ENCODE measurements around the gene TOGARAM2. TPM values are rescaled to one million over a fixed set of nuclear protein-coding genes. Genes with fewer than 3 reads are reported as not detected.
"Not testable (repeated sequence)": the region's sequence is repeated elsewhere in the genome, so short reads cannot be mapped to it uniquely, and the experiment has no call there.

The TOGARAM2 gene
- polyA plus RNA-seq, 3 donors from 2014 or later, result 3.1 to 13.0 (median 9.5) TPM

GRCh38 chr2:28958689-28959088 is 22.4 kb upstream of the TOGARAM2 start:
- peaks cover 5 to 8% of the 10 kb centered on the region in 2 donors for H3K4me1 Mint-ChIP-seq
- peaks cover 2 to 7% (median 3%) of the 10 kb centered on the region in 3 donors for H3K27me3 Mint-ChIP-seq (ENCODE audit: low read depth in 3 of 3)
- peak overlapping the region in 3 of 6 donors; percentile 35 to 62 (median 62) for H3K27ac Mint-ChIP-seq
- peak; percentile 65 to 70 (median 68) for DNase-seq
- H3K4me3 Mint-ChIP-seq, result no peak overlapping the region
- H3K9me3 Mint-ChIP-seq, result no peaks in the 10 kb centered on the region
- H3K36me3 Mint-ChIP-seq, result no peaks in the 10 kb centered on the region

GRCh38 chr2:28960401-28960800 is 20.7 kb upstream of the TOGARAM2 start:
- peaks cover 0 to 3% (median 0%) of the 10 kb centered on the region in 3 donors for H3K36me3 Mint-ChIP-seq
- H3K4me3 Mint-ChIP-seq, result no peak overlapping the region
- no peaks in the 10 kb centered on the region for H3K9me3 Mint-ChIP-seq
- no peak for DNase-seq
- H3K4me1 Mint-ChIP-seq, result peaks cover 5 to 8% of the 10 kb centered on the region in 2 donors
- H3K27ac Mint-ChIP-seq, result peak overlapping the region in 1 of 6 donors; percentile 57
- peaks cover 2 to 7% (median 4%) of the 10 kb centered on the region in 3 donors for H3K27me3 Mint-ChIP-seq (ENCODE audit: low read depth in 3 of 3)

GRCh38 chr2:28962505-28962904 is 18.6 kb upstream of the TOGARAM2 start:
- Mint-ChIP-seq H3K27ac (no peak overlapping the region), H3K36me3 (peaks cover 0 to 7% (median 0%) of the 10 kb centered on the region in 3 donors), H3K9me3 (no peaks in the 10 kb centered on the region), H3K27me3 (ENCODE audit: low read depth in 3 of 3) (peaks cover 1 to 3% (median 3%) of the 10 kb centered on the region in 3 donors), H3K4me1 (peaks cover 5 to 8% of the 10 kb centered on the region in 2 donors), H3K4me3 (no peak overlapping the region)
- no peak for DNase-seq

DNA sequence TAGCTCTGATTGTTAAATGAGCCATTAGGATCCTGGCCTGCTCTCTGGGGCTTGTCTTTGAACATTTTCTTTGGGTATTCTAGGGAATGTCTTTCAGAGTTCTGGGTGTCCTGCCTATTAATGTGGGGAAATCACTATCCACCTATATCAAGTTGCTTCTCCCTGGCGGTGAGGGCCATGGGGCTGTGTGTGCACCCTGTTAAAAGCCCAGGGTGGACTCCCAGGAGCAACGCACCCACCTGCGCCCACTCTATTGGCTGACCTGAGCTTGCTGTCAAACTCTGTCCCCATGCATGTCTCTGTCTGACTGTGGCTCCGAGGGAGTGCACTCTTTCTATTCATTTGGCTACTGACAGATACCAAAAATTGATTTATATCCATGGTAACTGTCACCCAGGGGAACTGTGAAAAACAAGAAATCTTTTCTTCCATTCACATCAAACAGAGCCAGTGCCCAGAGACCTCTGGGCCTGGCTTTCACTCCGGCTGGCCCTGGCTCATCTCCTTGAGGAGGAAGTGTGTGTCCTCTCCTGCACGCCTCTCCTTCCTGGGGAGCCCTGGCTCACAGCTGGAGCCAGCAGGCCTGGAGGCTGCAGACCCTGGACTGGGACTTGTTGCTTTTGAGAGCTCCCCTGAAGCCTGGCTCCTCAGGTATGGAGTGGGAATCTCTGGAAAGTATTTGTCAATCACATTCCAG is 10.5 kb upstream of the TOGARAM2 start:
- H3K27ac Mint-ChIP-seq, result no peak overlapping the region
- H3K9me3 Mint-ChIP-seq, result no peaks in the 10 kb centered on the region
- H3K27me3 Mint-ChIP-seq (ENCODE audit: low read depth in 3 of 3), result peaks cover 0 to 1% (median 0%) of the 10 kb centered on the region in 3 donors
- DNase-seq, result no peak
- peaks cover 0 to 2% (median 0%) of the 10 kb centered on the region in 3 donors for H3K36me3 Mint-ChIP-seq
- H3K4me3 Mint-ChIP-seq, result no peak overlapping the region
- H3K4me1 Mint-ChIP-seq, result peaks cover 4 to 10% of the 10 kb centered on the region in 2 donors

DNA sequence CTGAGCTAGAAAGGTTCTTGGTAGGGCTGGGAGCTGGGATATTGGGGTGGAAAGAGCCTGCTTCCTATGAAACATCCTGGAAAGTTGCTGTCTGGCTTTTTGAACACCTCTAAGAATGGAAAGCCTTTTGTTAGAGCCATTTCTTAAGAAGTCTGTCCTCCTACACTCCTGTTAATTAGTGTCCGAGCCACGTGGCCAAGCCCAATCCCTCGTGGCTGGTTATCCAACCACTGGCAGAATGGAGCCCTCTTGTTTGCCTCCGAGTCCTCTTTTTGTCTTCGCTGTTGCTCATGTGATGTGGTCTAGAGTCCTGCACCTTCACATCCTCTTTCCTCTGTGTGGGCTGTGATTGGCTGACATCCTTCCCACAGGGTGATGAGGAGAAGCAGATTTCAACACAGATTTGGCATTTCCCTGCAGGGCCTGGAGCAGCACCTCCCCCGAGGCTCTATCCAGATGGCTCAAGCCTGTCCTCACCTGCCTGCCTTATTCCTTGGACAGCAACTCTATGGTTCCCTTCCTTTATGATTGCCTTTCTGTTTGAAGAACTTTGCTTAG is 8.2 kb upstream of the TOGARAM2 start:
- Mint-ChIP-seq H3K27ac (peak overlapping the region in 1 of 6 donors; percentile 28), H3K36me3 (no peaks in the 10 kb centered on the region), H3K9me3 (no peaks in the 10 kb centered on the region), H3K4me1 (peaks cover 4 to 10% of the 10 kb centered on the region in 2 donors), H3K27me3 (ENCODE audit: low read depth in 3 of 3) (peaks cover 0 to 2% (median 0%) of the 10 kb centered on the region in 3 donors), H3K4me3 (no peak overlapping the region)
- no peak for DNase-seq

DNA sequence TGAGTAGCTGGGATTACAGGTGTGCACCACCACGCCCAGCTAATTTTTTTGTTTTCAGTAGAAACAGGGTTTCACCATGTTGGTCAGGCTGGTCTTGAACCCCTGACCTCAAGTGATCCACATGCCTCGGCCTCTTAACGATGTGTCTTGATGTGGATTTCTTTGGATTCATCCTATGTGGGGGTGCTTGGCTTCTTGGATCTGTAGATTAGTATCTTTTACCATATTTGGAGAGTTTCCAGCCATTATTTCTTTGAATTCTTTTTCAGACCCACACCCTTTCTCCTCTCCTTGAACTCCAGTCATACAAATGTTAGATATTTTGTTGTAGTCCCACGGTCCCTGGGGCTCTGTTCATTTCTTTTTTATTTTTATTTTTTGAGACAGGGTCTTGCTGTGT is 6.8 kb upstream of the TOGARAM2 start:
- Mint-ChIP-seq H3K9me3 (peaks cover 0 to 2% (median 0%) of the 10 kb centered on the region in 6 donors), H3K4me3 (no peak overlapping the region), H3K27ac (no peak overlapping the region), H3K27me3 (ENCODE audit: low read depth in 3 of 3) (peaks cover 0 to 2% (median 2%) of the 10 kb centered on the region in 3 donors), H3K4me1 (peaks cover 4 to 10% of the 10 kb centered on the region in 2 donors), H3K36me3 (no peaks in the 10 kb centered on the region)
- no peak for DNase-seq

- Mint-ChIP-seq H3K4me1 (peaks cover 4 to 10% of the 10 kb centered on the region in 2 donors), H3K27me3 (ENCODE audit: low read depth in 3 of 3) (peaks cover 2 to 3% (median 2%) of the 10 kb centered on the region in 3 donors), H3K36me3 (no peaks in the 10 kb centered on the region), H3K9me3 (peaks cover 0 to 2% (median 0%) of the 10 kb centered on the region in 6 donors), H3K4me3 (no peak overlapping the region), H3K27ac (peak overlapping the region in 3 of 6 donors; percentile 6 to 60 (median 25))
- no peak for DNase-seq
These were observed 5.4 kb upstream of the TOGARAM2 start for GRCh38 chr2:28975671-28976070.

GRCh38 chr2:28976584-28976983 is 4.5 kb upstream of the TOGARAM2 start:
- Mint-ChIP-seq H3K4me3 (no peak overlapping the region), H3K27ac (peak overlapping the region in 1 of 6 donors; percentile 20), H3K27me3 (ENCODE audit: low read depth in 3 of 3) (peaks cover 2 to 3% (median 2%) of the 10 kb centered on the region in 3 donors), H3K36me3 (no peaks in the 10 kb centered on the region), H3K9me3 (peaks cover 0 to 2% (median 0%) of the 10 kb centered on the region in 6 donors), H3K4me1 (peaks cover 4 to 10% of the 10 kb centered on the region in 2 donors)
- no peak for DNase-seq

DNA sequence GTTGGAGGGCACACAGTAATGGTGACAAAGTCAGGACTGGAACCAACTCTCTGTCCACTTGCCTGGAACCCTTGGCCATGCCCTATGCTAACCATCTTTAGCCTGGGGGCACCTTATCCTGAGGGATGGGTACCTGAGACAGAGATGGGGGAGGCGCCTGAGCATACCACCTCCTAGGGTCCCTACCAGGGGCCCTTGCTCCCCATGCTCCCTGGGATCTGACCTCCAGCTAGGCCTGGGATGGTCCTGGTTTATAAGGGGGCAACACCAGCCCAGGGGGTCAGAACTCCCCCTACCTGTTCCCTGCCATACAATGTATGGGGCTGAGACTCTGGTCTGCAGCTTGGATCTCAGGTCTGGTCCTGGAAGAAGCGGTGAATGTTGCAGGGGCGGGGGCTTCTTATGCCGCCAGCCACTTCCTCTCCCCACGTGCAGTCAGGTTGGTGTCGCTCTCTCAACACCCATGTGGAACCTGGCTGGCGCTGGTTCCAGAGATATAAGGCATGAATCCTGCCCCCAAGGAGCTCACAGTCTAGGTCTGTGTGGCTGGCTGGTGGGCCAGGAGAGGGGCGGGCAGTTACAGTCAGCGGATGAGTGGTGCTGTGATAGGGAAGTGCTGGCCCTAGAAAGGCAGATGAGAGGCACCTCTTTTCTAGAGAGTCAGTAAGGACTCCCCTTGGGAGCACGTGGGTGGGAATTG is 3.8 kb upstream of the TOGARAM2 start:
- peak overlapping the region in 2 of 6 donors; percentile 63 to 78 for H3K27ac Mint-ChIP-seq
- H3K9me3 Mint-ChIP-seq, result peaks cover 0 to 2% (median 0%) of the 10 kb centered on the region in 6 donors
- peaks cover 2 to 3% (median 2%) of the 10 kb centered on the region in 3 donors for H3K27me3 Mint-ChIP-seq (ENCODE audit: low read depth in 3 of 3)
- H3K36me3 Mint-ChIP-seq, result no peaks in the 10 kb centered on the region
- no peak for DNase-seq
- H3K4me1 Mint-ChIP-seq, result peaks cover 4 to 10% of the 10 kb centered on the region in 2 donors
- H3K4me3 Mint-ChIP-seq, result no peak overlapping the region

DNA sequence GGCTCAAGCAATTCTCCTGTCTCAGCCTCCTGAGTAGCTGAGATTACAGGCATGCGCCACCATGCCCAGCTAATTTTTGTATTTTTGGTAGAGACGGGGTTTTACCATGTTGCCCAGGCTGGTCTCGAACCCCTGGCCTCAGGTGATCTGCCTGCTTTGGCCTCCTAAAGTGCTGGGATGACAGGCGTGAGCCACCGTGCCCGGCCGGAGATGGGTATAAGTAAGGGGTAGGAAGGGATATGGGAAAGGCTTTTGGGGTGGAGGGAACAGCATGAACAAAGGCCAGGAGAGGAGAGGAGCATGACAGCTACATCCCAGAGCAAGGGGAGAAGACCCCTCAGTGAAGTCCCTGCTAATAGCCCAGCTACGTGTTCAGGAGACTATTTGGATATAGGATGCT is 3.1 kb upstream of the TOGARAM2 start:
- peak overlapping the region in 4 of 6 donors; percentile 17 to 77 (median 45) for H3K27ac Mint-ChIP-seq
- not testable (repeated sequence) for H3K36me3 Mint-ChIP-seq; DNase-seq; H3K9me3 Mint-ChIP-seq; H3K27me3 Mint-ChIP-seq (ENCODE audit: low read depth in 3 of 3); H3K4me1 Mint-ChIP-seq; H3K4me3 Mint-ChIP-seq

GRCh38 chr2:28978606-28979005 is 2.5 kb upstream of the TOGARAM2 start:
- peaks cover 0 to 2% (median 0%) of the 10 kb centered on the region in 6 donors for H3K9me3 Mint-ChIP-seq
- H3K27me3 Mint-ChIP-seq (ENCODE audit: low read depth in 3 of 3), result peaks cover 2 to 4% (median 3%) of the 10 kb centered on the region in 3 donors
- peak overlapping the region in 2 of 6 donors; percentile 63 to 77 for H3K27ac Mint-ChIP-seq
- DNase-seq, result no peak
- H3K4me3 Mint-ChIP-seq, result no peak overlapping the region
- peaks cover 0 to 3% of the 10 kb centered on the region in 2 donors for H3K4me1 Mint-ChIP-seq
- no peaks in the 10 kb centered on the region for H3K36me3 Mint-ChIP-seq

GRCh38 chr2:28979041-28979440 is 2.1 kb upstream of the TOGARAM2 start:
- Mint-ChIP-seq H3K4me1 (no peaks in the 10 kb centered on the region), H3K36me3 (no peaks in the 10 kb centered on the region), H3K9me3 (peaks cover 0 to 2% (median 0%) of the 10 kb centered on the region in 6 donors), H3K27ac (peak overlapping the region in 2 of 6 donors; percentile 40 to 53), H3K27me3 (ENCODE audit: low read depth in 3 of 3) (peaks cover 2 to 4% (median 3%) of the 10 kb centered on the region in 3 donors), H3K4me3 (no peak overlapping the region)
- no peak for DNase-seq

DNA sequence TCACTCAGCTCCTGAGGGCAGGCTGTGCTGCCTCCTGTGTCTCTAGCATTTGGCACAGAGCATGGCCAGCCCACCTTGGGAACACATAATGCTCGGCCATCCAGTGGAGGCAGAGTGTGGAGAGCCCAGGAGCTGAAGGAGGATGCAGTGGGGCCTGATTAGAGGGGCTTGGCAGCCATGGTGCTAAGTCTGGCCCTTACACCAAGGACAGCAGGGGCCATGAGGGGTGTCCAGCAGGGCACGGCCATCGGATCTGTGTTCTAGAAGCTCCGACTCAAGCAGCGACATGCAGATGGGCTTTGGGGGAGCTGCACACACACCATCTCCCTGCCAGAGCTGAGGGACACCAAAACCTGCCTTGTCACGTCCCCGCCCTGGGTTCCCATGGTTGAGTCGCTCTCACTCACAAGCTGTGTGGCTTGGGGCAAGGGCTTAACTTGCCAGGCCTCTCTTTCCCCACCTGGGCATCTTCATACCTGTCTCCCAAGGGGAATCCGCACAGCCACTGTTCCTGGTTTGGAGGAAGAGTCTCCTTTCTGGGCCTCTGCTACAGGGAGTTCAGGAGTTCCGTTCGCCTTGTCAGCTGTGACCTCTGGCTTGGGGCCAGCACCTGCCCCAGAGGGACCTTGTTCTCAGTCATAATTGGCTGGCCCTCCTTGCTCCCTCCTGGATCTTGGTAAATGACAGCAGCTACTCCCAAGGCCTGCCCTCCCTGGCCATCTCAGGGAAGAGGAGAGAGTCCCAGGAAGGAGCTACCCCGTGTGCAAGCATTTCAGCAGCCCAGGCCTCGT is 1.3 kb upstream of the TOGARAM2 start:
- Mint-ChIP-seq H3K36me3 (no peaks in the 10 kb centered on the region), H3K27ac (peak overlapping the region in 3 of 6 donors; percentile 40 to 73 (median 61))

More for the DNA sequence above, 1.3 kb upstream of the TOGARAM2 start:
- Mint-ChIP-seq H3K4me3 (no peak overlapping the region), H3K9me3 (peaks cover 0 to 2% (median 0%) of the 10 kb centered on the region in 6 donors), H3K4me1 (no peaks in the 10 kb centered on the region), H3K27me3 (ENCODE audit: low read depth in 3 of 3) (peaks cover 2 to 4% (median 3%) of the 10 kb centered on the region in 3 donors)
- no peak for DNase-seq
